ENCODE data around the gene MPZL3. TPM values are rescaled to one million over a fixed set of nuclear protein-coding genes. Genes with fewer than 3 reads are reported as not detected.

MPZL3 gene
- total RNA-seq, 4 donors from 2014 or later, result 6.9 to 15.3 (median 12.3) TPM

DNA sequence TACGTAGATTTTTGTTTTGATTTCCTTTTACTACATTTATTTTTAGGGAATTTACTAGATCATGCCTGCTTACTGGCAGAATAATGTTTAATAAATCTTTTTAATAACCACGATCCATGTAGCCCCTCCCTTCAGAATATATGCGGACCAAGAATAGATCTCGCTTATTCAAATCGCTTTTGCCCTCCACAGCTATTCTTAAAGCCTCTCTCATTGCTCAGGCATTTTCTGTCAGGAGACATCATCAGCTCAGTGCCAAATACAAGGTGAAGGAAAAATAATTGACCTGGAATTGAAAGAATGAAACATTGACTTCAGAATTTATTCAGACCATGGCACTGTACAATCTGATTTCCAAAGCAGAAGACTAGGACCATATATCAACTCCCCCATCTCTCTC is 17.3 kb downstream of the MPZL3 start:
- 93 to 96% methylated on average over 5 of the region's 5 CpGs for WGBS, 2 donors
- TF ChIP-seq, protein P1, sequence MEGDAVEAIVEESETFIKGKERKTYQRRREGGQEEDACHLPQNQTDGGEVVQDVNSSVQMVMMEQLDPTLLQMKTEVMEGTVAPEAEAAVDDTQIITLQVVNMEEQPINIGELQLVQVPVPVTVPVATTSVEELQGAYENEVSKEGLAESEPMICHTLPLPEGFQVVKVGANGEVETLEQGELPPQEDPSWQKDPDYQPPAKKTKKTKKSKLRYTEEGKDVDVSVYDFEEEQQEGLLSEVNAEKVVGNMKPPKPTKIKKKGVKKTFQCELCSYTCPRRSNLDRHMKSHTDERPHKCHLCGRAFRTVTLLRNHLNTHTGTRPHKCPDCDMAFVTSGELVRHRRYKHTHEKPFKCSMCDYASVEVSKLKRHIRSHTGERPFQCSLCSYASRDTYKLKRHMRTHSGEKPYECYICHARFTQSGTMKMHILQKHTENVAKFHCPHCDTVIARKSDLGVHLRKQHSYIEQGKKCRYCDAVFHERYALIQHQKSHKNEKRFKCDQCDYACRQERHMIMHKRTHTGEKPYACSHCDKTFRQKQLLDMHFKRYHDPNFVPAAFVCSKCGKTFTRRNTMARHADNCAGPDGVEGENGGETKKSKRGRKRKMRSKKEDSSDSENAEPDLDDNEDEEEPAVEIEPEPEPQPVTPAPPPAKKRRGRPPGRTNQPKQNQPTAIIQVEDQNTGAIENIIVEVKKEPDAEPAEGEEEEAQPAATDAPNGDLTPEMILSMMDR (IDR thresholded peaks at IDR 0.05), result no peak
- no peak for TF ChIP-seq POLR2A (IDR thresholded peaks at IDR 0.05)
- H3K27me3 ChIP-seq, result no peaks in the 10 kb centered on the region
- H3K9me3 ChIP-seq, result no peaks in the 10 kb centered on the region
- H3K4me1 ChIP-seq, result peaks cover 0 to 13% of the 10 kb centered on the region in 2 donors
- no peak overlapping the region for H3K4me3 ChIP-seq (replicated peaks in 1 of 3)
- intact Hi-C loops (cut with DNase I), result no loop called here
- no peak overlapping the region for H3K27ac ChIP-seq
- H3K36me3 ChIP-seq, result peaks cover 5% of the 10 kb centered on the region in 2 donors
- DNase-seq, result no peak

DNA sequence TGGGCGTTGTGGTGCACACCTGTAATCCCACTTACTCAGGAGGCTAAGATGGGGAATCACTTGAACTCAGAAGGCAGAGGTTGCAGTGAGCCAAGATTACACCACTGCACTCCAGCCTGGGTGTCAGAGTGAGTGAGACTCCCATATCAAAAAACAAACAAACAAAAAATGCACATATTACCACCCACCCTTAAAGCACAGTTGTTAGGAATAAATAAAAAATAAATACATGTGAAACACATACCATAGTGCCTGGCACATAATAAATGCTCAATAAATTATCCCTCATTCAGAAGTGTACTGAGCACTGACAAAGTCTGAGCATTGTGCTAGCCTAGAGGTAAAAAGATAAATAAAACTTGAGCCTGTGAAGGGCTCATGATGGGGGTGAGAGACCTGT is 18.3 kb downstream of the MPZL3 start:
- H3K27ac ChIP-seq, result no peak overlapping the region
- WGBS, 2 donors, result 83 to 95% methylated on average over 1 of the region's 1 CpG

DNA sequence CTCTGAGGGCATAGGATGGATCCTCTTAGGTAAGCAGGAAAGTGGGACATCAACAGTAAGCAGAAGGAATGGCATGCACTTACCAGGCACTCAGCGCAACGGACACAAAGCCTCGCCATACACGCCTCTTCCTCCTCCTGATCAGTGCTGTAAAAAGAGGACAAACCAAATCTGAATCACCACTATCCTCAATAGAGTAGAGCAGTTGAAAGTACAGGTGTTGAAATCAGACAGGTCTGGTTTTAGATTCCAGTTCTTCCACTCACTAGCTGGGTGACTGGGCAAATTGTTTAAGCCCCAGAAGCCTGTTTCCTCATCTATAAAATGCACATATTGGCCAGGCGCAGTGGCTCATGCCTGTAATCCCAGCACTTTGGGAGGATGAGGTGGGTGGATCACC is 18.8 kb downstream of the MPZL3 start:
- 93 to 97% methylated on average over 5 of the region's 5 CpGs for WGBS, 2 donors
- Histone ChIP-seq H3K9me3 (no peaks in the 10 kb centered on the region), H3K36me3 (peaks cover 6 to 12% of the 10 kb centered on the region in 2 donors), H3K4me3 (replicated peaks in 1 of 3) (no peak overlapping the region), H3K27me3 (no peaks in the 10 kb centered on the region), H3K27ac (no peak overlapping the region), H3K4me1 (no peaks in the 10 kb centered on the region)
- no peak for DNase-seq
- TF ChIP-seq, protein P1 (IDR thresholded peaks at IDR 0.05), result no peak
- no peak for TF ChIP-seq POLR2A (IDR thresholded peaks at IDR 0.05)
- intact Hi-C loops (cut with DNase I), result no loop called here

More for the DNA sequence above, 18.3 kb downstream of the MPZL3 start:
- peaks cover 0 to 3% of the 10 kb centered on the region in 2 donors for H3K4me1 ChIP-seq
- H3K4me3 ChIP-seq (replicated peaks in 1 of 3), result no peak overlapping the region
- no peak for DNase-seq
- H3K27me3 ChIP-seq, result no peaks in the 10 kb centered on the region
- no peaks in the 10 kb centered on the region for H3K9me3 ChIP-seq
- intact Hi-C loops (cut with DNase I), result no loop called here
- TF ChIP-seq, protein P1 (IDR thresholded peaks at IDR 0.05), result no peak
- TF ChIP-seq POLR2A (IDR thresholded peaks at IDR 0.05), result no peak
- H3K36me3 ChIP-seq, result peaks cover 6 to 12% of the 10 kb centered on the region in 2 donors

DNA sequence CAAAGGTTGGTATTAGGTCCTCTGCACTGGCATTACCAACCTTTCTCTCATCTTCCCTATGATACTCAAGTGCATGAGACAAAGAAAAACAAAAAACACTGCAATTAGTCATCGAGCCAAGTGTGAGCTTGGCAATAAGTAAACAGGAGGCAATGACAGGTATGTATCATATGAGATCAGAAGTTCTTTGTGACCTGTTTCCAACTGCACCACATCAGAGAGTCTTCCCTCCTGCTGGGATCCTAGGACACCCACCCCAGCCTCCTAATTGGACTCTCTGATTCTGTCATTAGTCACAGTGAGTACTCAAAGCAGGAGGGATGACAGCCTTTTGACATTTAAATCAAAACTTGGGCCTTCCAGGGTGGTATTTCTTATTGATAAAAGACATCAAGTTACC is 19.5 kb downstream of the MPZL3 start:
- H3K27me3 ChIP-seq, result no peaks in the 10 kb centered on the region
- DNase-seq, result no peak
- H3K4me1 ChIP-seq, result no peaks in the 10 kb centered on the region
- whole genome bisulfite sequencing, 2 donors, result 84 to 87% methylated on average over 1 of the region's 1 CpG
- H3K27ac ChIP-seq, result no peak overlapping the region
- H3K36me3 ChIP-seq, result peaks cover 6 to 15% of the 10 kb centered on the region in 2 donors
- intact Hi-C loops (cut with DNase I), result no loop called here
- H3K4me3 ChIP-seq (replicated peaks in 1 of 3), result no peak overlapping the region
- no peaks in the 10 kb centered on the region for H3K9me3 ChIP-seq
- TF ChIP-seq POLR2A (IDR thresholded peaks at IDR 0.05), result no peak

DNA sequence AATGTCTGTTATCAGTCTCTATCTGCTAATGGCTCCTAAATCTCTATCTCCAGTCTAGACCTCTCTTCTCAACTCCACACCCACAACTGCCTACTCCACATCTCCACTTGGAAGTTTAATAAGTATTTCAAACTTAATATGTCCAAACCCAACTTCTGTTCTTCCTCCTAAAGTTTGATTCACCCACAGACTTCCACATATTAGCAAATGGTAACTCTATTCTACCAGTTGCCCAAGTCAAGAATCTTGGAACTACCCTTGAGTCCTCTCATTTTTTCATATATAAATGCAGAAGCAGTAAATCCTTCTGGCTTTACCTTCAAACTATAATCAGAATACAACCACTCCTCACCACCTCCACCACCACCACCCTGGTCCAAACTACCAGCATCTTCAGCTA is 20.7 kb downstream of the MPZL3 start:
- intact Hi-C loops (cut with DNase I), result no loop called here
- H3K27me3 ChIP-seq, result no peaks in the 10 kb centered on the region
- TF ChIP-seq, protein P1 (IDR thresholded peaks at IDR 0.05), result no peak
- TF ChIP-seq POLR2A (IDR thresholded peaks at IDR 0.05), result no peak

DNA sequence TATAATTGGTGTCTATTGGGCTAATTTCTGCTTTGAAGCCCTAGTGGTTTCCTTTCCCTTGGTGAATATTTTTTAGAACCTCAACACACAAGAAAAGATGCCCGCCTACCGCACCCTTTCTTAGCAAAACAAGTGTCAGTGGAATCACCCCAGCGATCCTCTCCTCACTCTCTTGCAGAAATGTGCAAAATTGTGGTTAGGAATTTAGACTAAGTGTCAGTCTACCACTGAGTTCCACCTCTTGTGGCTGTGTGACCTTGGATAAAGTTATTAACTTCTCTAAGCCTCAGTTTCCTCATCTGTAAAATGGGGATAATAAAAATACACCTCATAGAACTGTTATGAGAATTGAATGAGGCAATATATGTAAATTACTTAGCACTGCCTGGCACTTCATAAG is 22.1 kb downstream of the MPZL3 start:
- peaks cover 15 to 16% of the 10 kb centered on the region in 2 donors for H3K36me3 ChIP-seq
- 94 to 96% methylated on average over 3 of the region's 3 CpGs for WGBS, 2 donors
- intact Hi-C loops (cut with DNase I), result no loop called here
- DNase-seq, result no peak
- H3K4me3 ChIP-seq (replicated peaks in 1 of 3), result no peak overlapping the region
- H3K27me3 ChIP-seq, result no peaks in the 10 kb centered on the region
- H3K4me1 ChIP-seq, result no peaks in the 10 kb centered on the region
- H3K27ac ChIP-seq, result no peak overlapping the region
- no peaks in the 10 kb centered on the region for H3K9me3 ChIP-seq
- TF ChIP-seq, protein P1 (IDR thresholded peaks at IDR 0.05), result no peak
- no peak for TF ChIP-seq POLR2A (IDR thresholded peaks at IDR 0.05)

More for the DNA sequence above, 20.7 kb downstream of the MPZL3 start:
- Histone ChIP-seq H3K36me3 (peaks cover 12 to 16% of the 10 kb centered on the region in 2 donors), H3K4me1 (no peaks in the 10 kb centered on the region), H3K4me3 (replicated peaks in 1 of 3) (no peak overlapping the region), H3K9me3 (no peaks in the 10 kb centered on the region), H3K27ac (no peak overlapping the region)
- DNase-seq, result no peak
